HEK293 (cell line): Measurements from ENCODE around the gene MMP14.

Source experiments
- HIC1 ChIP-seq: fragments of 450-650 bp; formaldehyde crosslinking; IDR thresholded peaks from 2 replicates; pipeline ENCODE4 v1.5.1; 2016; ENCODE audit warnings: missing biosample characterization, missing genetic modification characterization
- MEIS1 ChIP-seq: sonication (generic); formaldehyde crosslinking; IDR thresholded peaks from 2 replicates; pipeline ENCODE4 v1.8.1; 2022; ENCODE audit warnings: missing genetic modification reagents, mild to moderate bottlenecking, borderline replicate concordance
- MYNN ChIP-seq: fragments of 450-650 bp; formaldehyde crosslinking; IDR thresholded peaks from 2 replicates; pipeline ENCODE4 v1.5.1; 2016; ENCODE audit warnings: missing biosample characterization, missing genetic modification characterization, borderline replicate concordance
- PBX3 ChIP-seq: sonication (generic); formaldehyde crosslinking; IDR thresholded peaks from 2 replicates; pipeline ENCODE4 v1.8.1; 2022; ENCODE audit warnings: mild to moderate bottlenecking, moderate library complexity, missing genetic modification reagents
- TRIM28 ChIP-seq: IDR thresholded peaks from 2 replicates; pipeline ENCODE4 v1.6.1; 2011; ENCODE audit warnings: low read length, control low read depth, borderline replicate concordance
- WT1 ChIP-seq: fragments of 450-650 bp; formaldehyde crosslinking; IDR thresholded peaks from 2 replicates; pipeline ENCODE4 v1.5.1; 2016; ENCODE audit warnings: missing biosample characterization, missing genetic modification characterization
- ZBTB48 ChIP-seq: fragments of 450-650 bp; formaldehyde crosslinking; IDR thresholded peaks from 2 replicates; pipeline ENCODE4 v1.5.1; 2016; ENCODE audit warnings: missing biosample characterization, missing genetic modification characterization
- ZFP3 ChIP-seq: fragments of 450-650 bp; formaldehyde crosslinking; IDR thresholded peaks from 2 replicates; pipeline ENCODE4 v1.5.1; 2016; ENCODE audit warnings: low read depth, missing biosample characterization, missing genetic modification characterization
- ZFP37 ChIP-seq: fragments of 450-650 bp; formaldehyde crosslinking; IDR thresholded peaks from 2 replicates; pipeline ENCODE4 v1.5.1; 2016; ENCODE audit warnings: missing biosample characterization, missing genetic modification characterization
- ZNF112 ChIP-seq: fragments of 450-650 bp; formaldehyde crosslinking; IDR thresholded peaks from 2 replicates; pipeline ENCODE4 v1.5.0; 2017; ENCODE audit warnings: missing biosample characterization, missing genetic modification characterization
- ZNF114 ChIP-seq: fragments of 450-650 bp; formaldehyde crosslinking; IDR thresholded peaks from 2 replicates; pipeline ENCODE4 v1.5.0; 2017; ENCODE audit warnings: missing biosample characterization, missing genetic modification characterization
- ZNF132 ChIP-seq: fragments of 450-650 bp; formaldehyde crosslinking; IDR thresholded peaks from 2 replicates; pipeline ENCODE4 v1.5.1; 2017; ENCODE audit warnings: missing biosample characterization, missing genetic modification characterization, borderline replicate concordance
- ZNF133 ChIP-seq: fragments of 450-650 bp; formaldehyde crosslinking; IDR thresholded peaks from 2 replicates; pipeline ENCODE4 v1.5.1; 2016; ENCODE audit warnings: missing biosample characterization, missing genetic modification characterization
- ZNF140 ChIP-seq: fragments of 450-650 bp; formaldehyde crosslinking; IDR thresholded peaks from 2 replicates; pipeline ENCODE4 v1.5.1; 2016; ENCODE audit warnings: missing biosample characterization, missing genetic modification characterization
- ZNF174 ChIP-seq: fragments of 450-650 bp; formaldehyde crosslinking; IDR thresholded peaks from 2 replicates; pipeline ENCODE4 v1.5.0; 2017; ENCODE audit warnings: missing biosample characterization, mild to moderate bottlenecking, missing genetic modification characterization
- ZNF2 ChIP-seq: fragments of 450-650 bp; formaldehyde crosslinking; IDR thresholded peaks from 2 replicates; pipeline ENCODE4 v1.5.1; 2016; ENCODE audit warnings: missing biosample characterization, missing genetic modification characterization
- ZNF280D ChIP-seq: fragments of 450-650 bp; formaldehyde crosslinking; IDR thresholded peaks from 2 replicates; pipeline ENCODE4 v1.5.1; 2016; ENCODE audit warnings: missing biosample characterization, missing genetic modification characterization
- ZNF335 ChIP-seq: fragments of 450-650 bp; formaldehyde crosslinking; conservative IDR thresholded peaks from 2 replicates; pipeline ENCODE4 v1.5.1; 2016; ENCODE audit warnings: missing biosample characterization, missing genetic modification characterization
- ZNF362 ChIP-seq: fragments of 450-650 bp; formaldehyde crosslinking; IDR thresholded peaks from 2 replicates; pipeline ENCODE4 v1.5.1; 2016; ENCODE audit warnings: missing biosample characterization, missing genetic modification characterization
- ZNF398 ChIP-seq: fragments of 450-650 bp; formaldehyde crosslinking; IDR thresholded peaks from 2 replicates; pipeline ENCODE4 v1.5.1; 2017; ENCODE audit warnings: missing biosample characterization, missing genetic modification characterization
- ZNF488 ChIP-seq: fragments of 450-650 bp; formaldehyde crosslinking; IDR thresholded peaks from 2 replicates; pipeline ENCODE4 v1.5.1; 2016; ENCODE audit warnings: missing biosample characterization, missing genetic modification characterization
- ZNF501 ChIP-seq: fragments of 450-650 bp; formaldehyde crosslinking; IDR thresholded peaks from 2 replicates; pipeline ENCODE4 v1.5.1; 2016; ENCODE audit warnings: missing biosample characterization, missing genetic modification characterization
- ZNF558 ChIP-seq: fragments of 450-650 bp; formaldehyde crosslinking; IDR thresholded peaks from 2 replicates; pipeline ENCODE4 v1.5.1; 2016; ENCODE audit warnings: missing biosample characterization, missing genetic modification characterization
- ZNF600 ChIP-seq: fragments of 450-650 bp; formaldehyde crosslinking; IDR thresholded peaks from 2 replicates; pipeline ENCODE4 v1.5.1; 2016; ENCODE audit warnings: missing biosample characterization, missing genetic modification characterization
- ZNF645 ChIP-seq: fragments of 450-650 bp; formaldehyde crosslinking; IDR thresholded peaks from 2 replicates; pipeline ENCODE4; 2016; ENCODE audit warnings: missing biosample characterization, missing genetic modification characterization
- ZNF664 ChIP-seq: fragments of 450-650 bp; formaldehyde crosslinking; IDR thresholded peaks from 2 replicates; pipeline ENCODE4 v1.5.1; 2016; ENCODE audit warnings: missing biosample characterization, missing genetic modification characterization
- ZNF670 ChIP-seq: fragments of 450-650 bp; formaldehyde crosslinking; IDR thresholded peaks from 2 replicates; pipeline ENCODE4 v1.5.1; 2016; ENCODE audit warnings: missing biosample characterization, missing genetic modification characterization, low read depth
- ZNF768 ChIP-seq: fragments of 450-650 bp; formaldehyde crosslinking; IDR thresholded peaks from 2 replicates; pipeline ENCODE4 v1.5.1; 2018; ENCODE audit warnings: missing biosample characterization, mild to moderate bottlenecking, missing genetic modification characterization
- ZNF830 ChIP-seq: fragments of 450-650 bp; IDR thresholded peaks from 2 replicates; pipeline ENCODE4 v1.5.0; 2018; ENCODE audit warnings: missing biosample characterization, missing genetic modification characterization, low read depth, mild to moderate bottlenecking, moderate library complexity

The MMP14 gene

GRCh38 chr14:22871224-22872032, 35.0 kb downstream of the MMP14 start, which contains the start of gene LRP10 (continued):
- TF ChIP-seq ZNF488 (tag by site-specific recombination) (no peak), ZNF558 (no peak), ZNF501 (tag by site-specific recombination) (no peak), ZFP37 (tag by site-specific recombination) (no peak), ZNF768 (tag by site-specific recombination) (no peak), ZNF670 (tag by site-specific recombination) (no peak), MYNN (no peak), TRIM28 (0 out of 2 replicates have a peak, but pooled peaks have one; percentile 46), ZNF112 (tag by site-specific recombination) (no peak), ZNF645 (tag by site-specific recombination) (no peak), PBX3 (CRISPR knock-in tag) (no peak; the same call in 1 of the 2 replicates), ZFP3 (no peak), WT1 (tag by site-specific recombination) (no peak), ZNF133 (tag by site-specific recombination) (no peak), ZNF2 (tag by site-specific recombination) (0 out of 2 replicates have a peak, but pooled peaks have one; percentile 21), ZBTB48 (tag by site-specific recombination) (peak; percentile 99), ZNF174 (tag by site-specific recombination) (no peak), ZNF140 (tag by site-specific recombination) (no peak), ZNF335 (tag by site-specific recombination) (peak; percentile 81), ZNF362 (tag by site-specific recombination) (no peak), HIC1 (tag by site-specific recombination) (peak; percentile 87), ZNF830 (tag by site-specific recombination) (no peak), ZNF132 (tag by site-specific recombination) (no peak), ZNF114 (tag by site-specific recombination) (no peak), MEIS1 (CRISPR knock-in tag) (no peak), ZNF664 (tag by site-specific recombination) (no peak), ZNF280D (tag by site-specific recombination) (no peak), ZNF600 (tag by site-specific recombination) (peak; percentile 94), ZNF398 (tag by site-specific recombination) (no peak)
